Activated CD4-positive, alpha-beta T cell treated with anti-CD3 and anti-CD28 coated beads, Interleukin-2, amount 50 U/mL, for 16 hours (primary cell): ENCODE measurements around the gene PRKCZ.

Source experiments
- DNase-seq: peaks from one replicate; pipeline ENCODE4 v3.0.0-alpha.2; 2020

The PRKCZ gene

GRCh38 chr1:2198571-2198970 lies 148.4 kb downstream of the PRKCZ start:
- no peak for DNase-seq

- peak; percentile 94 for DNase-seq
These were observed 149.0 kb downstream of the PRKCZ start for GRCh38 chr1:2199042-2199810.

GRCh38 chr1:2200308-2200943 lies 150.2 kb downstream of the PRKCZ start:
- DNase-seq = no peak

GRCh38 chr1:2201062-2201461 lies 150.9 kb downstream of the PRKCZ start:
- no peak for DNase-seq

- no peak for DNase-seq
These were observed 151.9 kb downstream of the PRKCZ start for GRCh38 chr1:2202008-2202575.

- no peak for DNase-seq
These were observed 152.8 kb downstream of the PRKCZ start for GRCh38 chr1:2202843-2203601.

GRCh38 chr1:2203671-2204414 lies 153.6 kb downstream of the PRKCZ start:
- no peak for DNase-seq

GRCh38 chr1:2204415-2205190 lies 154.4 kb downstream of the PRKCZ start:
- DNase-seq = no peak

- DNase-seq = peak; percentile 97
These were observed 155.2 kb downstream of the PRKCZ start for GRCh38 chr1:2205191-2205952.

GRCh38 chr1:2206813-2207487 lies 156.7 kb downstream of the PRKCZ start:
- no peak for DNase-seq

- DNase-seq = no peak
These were observed 158.4 kb downstream of the PRKCZ start for GRCh38 chr1:2208309-2209239.

- DNase-seq = no peak
These were observed 159.3 kb downstream of the PRKCZ start for GRCh38 chr1:2209400-2210083.

- DNase-seq = no peak
These were observed 160.0 kb downstream of the PRKCZ start for GRCh38 chr1:2210084-2210653.

- no peak for DNase-seq
These were observed 160.6 kb downstream of the PRKCZ start for GRCh38 chr1:2210786-2211185.

- DNase-seq = no peak
These were observed 162.0 kb downstream of the PRKCZ start for GRCh38 chr1:2212274-2212531.

GRCh38 chr1:2212532-2213491 lies 162.6 kb downstream of the PRKCZ start:
- peak; percentile 52 for DNase-seq
